Endothelial cell of umbilical vein (primary cell): ENCODE results near the gene CNIH2. TPM values are rescaled to one million over a fixed set of nuclear protein-coding genes. Genes with fewer than 3 reads are reported as not detected.

Experiments
- BruUV-seq: library from RNA; stranded (reverse); fragments of 400-500 nt; replicated peaks from 2 replicates; lab custom pipeline; 2021; lab: Mats Ljungman, UMichigan
- CTCF ChIA-PET: fragments of 300-600, 350-600 bp; sonication (Branson Sonifier 250); formaldehyde crosslinking; loops from one replicate; lab custom pipeline; 2021; ENCODE audit warnings: antibody characterized with exemption, inconsistent platforms; lab: Charles Lee
- POLR2A ChIA-PET: fragments of 300-600, 350-600 bp; sonication (Branson Sonifier 250); formaldehyde crosslinking; loops from one replicate; lab custom pipeline; 2021; ENCODE audit warnings: antibody characterized with exemption, inconsistent platforms; lab: Charles Lee
- DNase-seq: peaks from one replicate; pipeline ENCODE4 v3.0.0-alpha.2; 2011; ENCODE audit warnings: low read depth, low spot score
- FAIRE-seq: peaks from 2 replicates; lab custom pipeline; 2011; peaks lifted over from hg19 to GRCh38; lab: Jason Lieb, UNC
- H2AFZ ChIP-seq: 2 replicates; pipeline ENCODE4 v1.6.0; 2012; ENCODE audit warnings: low read depth, low read length, control low read depth, inconsistent platforms
- H3K27ac ChIP-seq: 2 replicates; pipeline ENCODE4 v1.5.1; 2011; ENCODE audit warnings: low read depth, mild to moderate bottlenecking, control low read depth, low read length, moderate library complexity; ENCODE audit not compliant: insufficient read depth
- H3K27me3 ChIP-seq, 2 experiments: 2 replicates each; pipeline versions ENCODE4 v1.6.0 to v1.6.1; 2011; ENCODE audit warnings: low read length in 2 of 2, mixed read lengths in 1 of 2; ENCODE audit not compliant: control insufficient read depth in 2 of 2, insufficient read depth in 2 of 2
- H3K36me3 ChIP-seq, 2 experiments: 2 replicates in 1 of 2; 3 replicates in 1 of 2; pipeline ENCODE4 v1.5.1; 2011; ENCODE audit warnings: low read length in 2 of 2, mild to moderate bottlenecking in 1 of 2, moderate library complexity in 1 of 2; ENCODE audit not compliant: control insufficient read depth in 2 of 2, insufficient read depth in 2 of 2; ENCODE audit errors: extremely low read depth in 1 of 2
- H3K4me1 ChIP-seq: 3 replicates; pipeline ENCODE4 v1.5.1; 2011; ENCODE audit warnings: mild to moderate bottlenecking, low read length; ENCODE audit not compliant: control insufficient read depth, insufficient read depth; ENCODE audit errors: extremely low read depth
- H3K4me2 ChIP-seq: 2 replicates; pipeline ENCODE4 v1.6.1; 2011; ENCODE audit warnings: low read length, control low read depth, mixed read lengths; ENCODE audit not compliant: insufficient read depth
- H3K4me3 ChIP-seq, 3 experiments: fragments of 200-600 bp in 1 of 3; sonication (generic), shearing (Covaris generic) in 1 of 3; replicated peaks in 1 of 3; 2 replicates each; pipeline ENCODE4 v1.5.1; 2011 to 2016; ENCODE audit warnings: control low read depth in 3 of 3, low read length in 3 of 3, mild to moderate bottlenecking in 2 of 3, inconsistent platforms in 1 of 3, low read depth in 1 of 3, moderate library complexity in 1 of 3; ENCODE audit not compliant: insufficient read depth in 1 of 3
- H3K79me2 ChIP-seq: 2 replicates; pipeline ENCODE4 v1.6.0; 2012; ENCODE audit warnings: low read length, inconsistent platforms; ENCODE audit not compliant: control insufficient read depth, insufficient read depth
- H3K9ac ChIP-seq: replicated peaks from 2 replicates; pipeline ENCODE3; 2011; ENCODE audit warnings: low read length, control low read depth; ENCODE audit not compliant: insufficient read depth; ENCODE audit errors: extremely low read depth
- H3K9me1 ChIP-seq: replicated peaks from 3 replicates; pipeline ENCODE4 v1.6.0; 2011; ENCODE audit warnings: mild to moderate bottlenecking, low read length; ENCODE audit not compliant: control insufficient read depth, insufficient read depth; ENCODE audit errors: extremely low read depth
- H3K9me3 ChIP-seq: replicated peaks from 2 replicates; pipeline ENCODE4 v1.5.1; 2012; ENCODE audit warnings: low read length, inconsistent platforms; ENCODE audit not compliant: control insufficient read depth, insufficient read depth
- H4K20me1 ChIP-seq: replicated peaks from 2 replicates; pipeline ENCODE3; 2011; ENCODE audit warnings: mild to moderate bottlenecking, low read length; ENCODE audit not compliant: control insufficient read depth, insufficient read depth; ENCODE audit errors: extremely low read depth
- EZH2 ChIP-seq: IDR thresholded peaks from 2 replicates; pipeline ENCODE4 v1.6.1; 2012; ENCODE audit warnings: borderline replicate concordance, low read depth, mild to moderate bottlenecking, moderate library complexity, low read length, inconsistent platforms; ENCODE audit not compliant: severe bottlenecking
- FOS ChIP-seq: IDR thresholded peaks from 2 replicates; pipeline ENCODE4 v1.6.1; 2011; ENCODE audit warnings: mild to moderate bottlenecking, low read length, moderate library complexity, borderline replicate concordance; ENCODE audit not compliant: insufficient read depth
- GATA2 ChIP-seq: IDR thresholded peaks from 2 replicates; pipeline ENCODE4 v1.7.0; 2011; ENCODE audit warnings: low read depth, mild to moderate bottlenecking, moderate library complexity, mixed read lengths, low read length; ENCODE audit not compliant: insufficient read length, insufficient read depth
- JUN ChIP-seq: IDR thresholded peaks from 2 replicates; pipeline ENCODE4 v1.6.1; 2011; ENCODE audit warnings: borderline replicate concordance, low read depth; ENCODE audit not compliant: insufficient read length, insufficient read depth
- MYC ChIP-seq: IDR thresholded peaks from one replicate; pipeline ENCODE4 v1.6.1; 2011; ENCODE audit warnings: mild to moderate bottlenecking, low read depth, low read length
- POLR2A ChIP-seq: IDR thresholded peaks from 2 replicates; pipeline ENCODE4 v1.6.1; 2012; ENCODE audit warnings: low read depth, mild to moderate bottlenecking, control low read depth, low read length
- POLR2AphosphoS5 ChIP-seq: IDR thresholded peaks from 2 replicates; pipeline ENCODE4 v1.6.1; 2012; ENCODE audit warnings: low read depth, mild to moderate bottlenecking, control low read depth, low read length, moderate library complexity; ENCODE audit not compliant: insufficient read depth
- dilution Hi-C: fragments of 300-500 bp; cut with MboI; formaldehyde crosslinking; loops from one replicate; pipeline ENCODE4 v1.15.0; 2019; ENCODE audit warnings: low sequenced_read_pairs; ENCODE audit not compliant: extremely low pct_ligation_motif_present
- intact Hi-C: fragments of 100-400 bp; cut with micrococcal nuclease; formaldehyde crosslinking; loops from one replicate; pipeline ENCODE4 v1.10.0; 2022
- polyA plus RNA-seq, 4 experiments: library from polyadenylated mRNA; depleted of rRNA in 3 of 4; stranded (reverse) in 3 of 4; unstranded in 1 of 4; fragments of >200 nt; gene quantifications; 2 replicates each; pipeline versions ENCODE4 v1.2.1 to v1.2.3, GENCODE V29; 2011 to 2012; ENCODE audit warnings: missing spikeins in 1 of 4
- total RNA-seq: library from RNA; stranded (reverse); gene quantifications from 2 replicates; pipeline ENCODE4 v1.2.3, GENCODE V29; 2021
- TF ChIP-seq, protein P1 (sequence below), 2 donors: IDR thresholded peaks; 1 replicate in 1 of 2; 2 replicates in 1 of 2; pipeline ENCODE4 v1.5.1; 2011; ENCODE audit warnings: low read length in 2 of 2, mild to moderate bottlenecking in 2 of 2, moderate library complexity in 2 of 2, control low read depth in 1 of 2, inconsistent platforms in 1 of 2, low read depth in 1 of 2; ENCODE audit not compliant: insufficient read depth in 1 of 2; ENCODE audit errors: extremely low read depth in 1 of 2
- TF ChIP-seq, protein P2 (sequence below): IDR thresholded peaks from 2 replicates; pipeline ENCODE4 v1.6.1; 2011; ENCODE audit not compliant: insufficient read depth, insufficient read length

CNIH2 gene
- total and polyA plus RNA-seq, 2 donors (not counting 3 experiments of a cell fraction or from before 2014, with no cell fraction given) = 0.46 to 1.2 TPM

DNA sequence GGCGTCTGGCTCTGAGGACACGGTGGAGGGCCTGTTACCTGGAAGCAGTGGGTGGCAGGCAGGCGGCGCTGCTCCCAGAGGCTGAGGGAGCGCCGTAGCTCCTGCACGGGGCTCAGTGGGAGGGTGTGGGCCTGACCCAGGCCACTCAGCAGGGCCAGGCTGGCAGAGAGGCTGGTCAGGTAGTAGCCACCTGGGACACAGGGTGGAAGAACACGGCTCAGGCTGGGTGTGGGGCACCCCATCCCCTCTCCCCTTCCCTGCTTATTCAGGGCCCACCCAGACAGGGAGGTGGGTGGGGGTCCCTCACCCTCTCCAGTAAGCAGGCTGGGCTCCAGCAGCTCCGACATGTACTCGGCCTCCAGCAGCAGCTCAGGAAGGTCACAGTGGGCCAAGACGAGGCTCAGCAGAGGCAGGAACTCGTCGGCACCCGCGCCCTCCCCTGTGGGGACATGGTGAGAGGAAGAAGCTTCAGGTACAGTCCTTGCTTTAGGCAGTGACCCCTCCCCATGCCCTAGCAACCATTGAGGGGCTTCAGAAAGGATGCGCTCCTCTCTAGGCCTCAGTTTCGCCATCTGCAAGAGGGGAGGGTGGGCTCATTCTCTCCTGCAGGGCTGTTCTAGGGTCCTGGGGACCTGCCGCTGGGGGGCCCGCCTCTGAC, 55.4 kb downstream of the CNIH2 start:
- dilution Hi-C loops (no loop called here), intact Hi-C loops (no loop called here)
- Histone ChIP-seq H3K9me1 (no peaks in the 10 kb centered on the region), H3K79me2 (no peaks in the 10 kb centered on the region), H3K4me1 (peaks cover 22% of the 10 kb centered on the region), H3K4me2 (no peak overlapping the region), H3K27ac (no peak overlapping the region), H2AFZ (no peak overlapping the region), H3K4me3 (no peak overlapping the region), H3K36me3 (peaks cover 0 to 2% of the 10 kb centered on the region in 2 experiments), H4K20me1 (no peaks in the 10 kb centered on the region), H3K9me3 (no peaks in the 10 kb centered on the region), H3K9ac (no peak overlapping the region), H3K27me3 (no peaks in the 10 kb centered on the region)
- ChIA-PET POLR2A (no interaction called here), CTCF (interaction anchor here (8.7 kb wide), 1 partner anchor 20 kb away, joined by 225 read pairs; the partner anchor contains the start of gene CD248)
- BruUV-seq = no TSS peak
- TF ChIP-seq JUN (no peak), POLR2A (no peak), GATA2 (no peak), POLR2AphosphoS5 (no peak), MYC (no peak), EZH2 (no peak), FOS (no peak)
- TF ChIP-seq, protein P1, sequence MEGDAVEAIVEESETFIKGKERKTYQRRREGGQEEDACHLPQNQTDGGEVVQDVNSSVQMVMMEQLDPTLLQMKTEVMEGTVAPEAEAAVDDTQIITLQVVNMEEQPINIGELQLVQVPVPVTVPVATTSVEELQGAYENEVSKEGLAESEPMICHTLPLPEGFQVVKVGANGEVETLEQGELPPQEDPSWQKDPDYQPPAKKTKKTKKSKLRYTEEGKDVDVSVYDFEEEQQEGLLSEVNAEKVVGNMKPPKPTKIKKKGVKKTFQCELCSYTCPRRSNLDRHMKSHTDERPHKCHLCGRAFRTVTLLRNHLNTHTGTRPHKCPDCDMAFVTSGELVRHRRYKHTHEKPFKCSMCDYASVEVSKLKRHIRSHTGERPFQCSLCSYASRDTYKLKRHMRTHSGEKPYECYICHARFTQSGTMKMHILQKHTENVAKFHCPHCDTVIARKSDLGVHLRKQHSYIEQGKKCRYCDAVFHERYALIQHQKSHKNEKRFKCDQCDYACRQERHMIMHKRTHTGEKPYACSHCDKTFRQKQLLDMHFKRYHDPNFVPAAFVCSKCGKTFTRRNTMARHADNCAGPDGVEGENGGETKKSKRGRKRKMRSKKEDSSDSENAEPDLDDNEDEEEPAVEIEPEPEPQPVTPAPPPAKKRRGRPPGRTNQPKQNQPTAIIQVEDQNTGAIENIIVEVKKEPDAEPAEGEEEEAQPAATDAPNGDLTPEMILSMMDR (IDR thresholded peaks at IDR 0.05; ENCODE audit: extremely low read depth in 1 of 2, insufficient read depth in 1 of 2, low read depth in 1 of 2, low read length in 2 of 2) = no peak
- TF ChIP-seq, protein P2, sequence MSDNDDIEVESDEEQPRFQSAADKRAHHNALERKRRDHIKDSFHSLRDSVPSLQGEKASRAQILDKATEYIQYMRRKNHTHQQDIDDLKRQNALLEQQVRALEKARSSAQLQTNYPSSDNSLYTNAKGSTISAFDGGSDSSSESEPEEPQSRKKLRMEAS = no peak
- no peak for FAIRE-seq
- no peak for DNase-seq

Other genes with a start within 250 kb of the CNIH2 start
- not detected in 2 replicates for gene GAL3ST3, start 229.0 kb upstream of the CNIH2 start, total RNA-seq
- gene GAL3ST3, start 229.0 kb upstream of the CNIH2 start, polyA plus RNA-seq = 0.15 and 0.24 TPM in 2 replicates
- gene SF3B2, start 225.8 kb upstream of the CNIH2 start, total RNA-seq = 179 and 196 TPM in 2 replicates
- 99.4 and 132 TPM in 2 replicates for gene SF3B2, start 225.8 kb upstream of the CNIH2 start, polyA plus RNA-seq
- 52.8 and 64.4 TPM in 2 replicates for gene PACS1, start 207.9 kb upstream of the CNIH2 start, total RNA-seq
- gene PACS1, start 207.9 kb upstream of the CNIH2 start, polyA plus RNA-seq = 24.8 and 26.4 TPM in 2 replicates
- 39.2 and 40.5 TPM in 2 replicates for gene KLC2, start 20.5 kb upstream of the CNIH2 start, total RNA-seq
- gene KLC2, start 20.5 kb upstream of the CNIH2 start, polyA plus RNA-seq = 20.7 and 24.0 TPM in 2 replicates
- 171 and 177 TPM in 2 replicates for gene RAB1B, start 9.5 kb upstream of the CNIH2 start, total RNA-seq
- 383 and 465 TPM in 2 replicates for gene RAB1B, start 9.5 kb upstream of the CNIH2 start, polyA plus RNA-seq
- 104 and 123 TPM in 2 replicates for gene YIF1A, start 11.0 kb downstream of the CNIH2 start, total RNA-seq
- 271 and 383 TPM in 2 replicates for gene YIF1A, start 11.0 kb downstream of the CNIH2 start, polyA plus RNA-seq
- not detected in 2 replicates for gene TMEM151A, start 13.7 kb downstream of the CNIH2 start, total RNA-seq
- 0.03 TPM in 1 of 2 replicates, not detected in the other for gene TMEM151A, start 13.7 kb downstream of the CNIH2 start, polyA plus RNA-seq
- not detected in 2 replicates for gene CD248, start 38.9 kb downstream of the CNIH2 start, total RNA-seq
- gene CD248, start 38.9 kb downstream of the CNIH2 start, polyA plus RNA-seq = 0.03 and 0.10 TPM in 2 replicates
- gene RIN1, start 58.3 kb downstream of the CNIH2 start, total RNA-seq = 9.1 and 10.2 TPM in 2 replicates
- gene RIN1, start 58.3 kb downstream of the CNIH2 start, polyA plus RNA-seq = 4.4 and 4.7 TPM in 2 replicates
- gene BRMS1, start 66.9 kb downstream of the CNIH2 start, total RNA-seq = 51.1 and 53.1 TPM in 2 replicates
- gene BRMS1, start 66.9 kb downstream of the CNIH2 start, polyA plus RNA-seq = 43.8 and 51.4 TPM in 2 replicates
- gene B4GAT1, start 69.5 kb downstream of the CNIH2 start, total RNA-seq = 21.2 and 22.7 TPM in 2 replicates
- gene B4GAT1, start 69.5 kb downstream of the CNIH2 start, polyA plus RNA-seq = 21.6 and 23.7 TPM in 2 replicates
- gene SLC29A2, start 93.6 kb downstream of the CNIH2 start, total RNA-seq = 4.8 and 5.2 TPM in 2 replicates
- gene SLC29A2, start 93.6 kb downstream of the CNIH2 start, polyA plus RNA-seq = 2.4 TPM in 2 replicates
- gene NPAS4, start 142.9 kb downstream of the CNIH2 start, total RNA-seq = not detected in 2 replicates
- not detected in 2 replicates for gene NPAS4, start 142.9 kb downstream of the CNIH2 start, polyA plus RNA-seq
- 69.1 and 72.1 TPM in 2 replicates for gene MRPL11, start 160.7 kb downstream of the CNIH2 start, total RNA-seq
- gene MRPL11, start 160.7 kb downstream of the CNIH2 start, polyA plus RNA-seq = 52.2 and 54.9 TPM in 2 replicates
- 2.9 and 5.5 TPM in 2 replicates for gene PELI3, start 188.7 kb downstream of the CNIH2 start, total RNA-seq
- gene PELI3, start 188.7 kb downstream of the CNIH2 start, polyA plus RNA-seq = 2.8 and 3.0 TPM in 2 replicates
- 46.4 and 56.0 TPM in 2 replicates for gene DPP3, start 202.3 kb downstream of the CNIH2 start, total RNA-seq
- gene DPP3, start 202.3 kb downstream of the CNIH2 start, polyA plus RNA-seq = 50.4 and 55.8 TPM in 2 replicates
- gene BBS1, start 232.5 kb downstream of the CNIH2 start, total RNA-seq = 29.5 and 32.9 TPM in 2 replicates
- gene BBS1, start 232.5 kb downstream of the CNIH2 start, polyA plus RNA-seq = 27.7 and 29.2 TPM in 2 replicates